GM18909 (cell line): ENCODE measurements around the gene LRRC9.
A peak's percentile ranks its signal among the peaks of the same experiment; 100 is the strongest.
"Not testable (repeated sequence)": the region's sequence is repeated elsewhere in the genome, so short reads cannot be mapped to it uniquely, and the experiment has no call there.

Experiments used
- ATAC-seq: cut with Tn5 transposase; IDR thresholded peaks from one replicate; pipeline ENCODE4 v1.9.1; 2021; ENCODE audit warnings: mild to moderate bottlenecking; ENCODE audit not compliant: unreplicated experiment, poor library complexity

Gene LRRC9

DNA sequence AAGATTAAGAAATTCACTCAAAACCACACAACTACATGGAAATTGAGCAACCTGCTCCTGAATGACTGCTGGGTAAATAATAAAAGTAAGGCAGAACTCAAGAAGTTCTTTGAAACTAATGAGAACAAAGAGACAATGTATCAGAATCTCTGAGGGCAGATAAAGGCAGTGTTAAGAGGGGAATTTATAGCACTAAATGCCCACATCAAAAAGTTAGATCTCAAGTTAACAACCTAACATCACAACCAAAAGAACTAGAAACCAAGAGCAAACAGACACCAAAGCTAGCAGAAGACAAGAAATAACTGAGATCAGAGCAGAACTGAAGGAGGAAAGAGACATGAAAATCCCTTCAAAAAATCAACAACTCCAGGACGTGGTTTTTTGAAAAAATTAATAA is 128.0 kb downstream of the LRRC9 start:
- not testable (repeated sequence) for ATAC-seq

DNA sequence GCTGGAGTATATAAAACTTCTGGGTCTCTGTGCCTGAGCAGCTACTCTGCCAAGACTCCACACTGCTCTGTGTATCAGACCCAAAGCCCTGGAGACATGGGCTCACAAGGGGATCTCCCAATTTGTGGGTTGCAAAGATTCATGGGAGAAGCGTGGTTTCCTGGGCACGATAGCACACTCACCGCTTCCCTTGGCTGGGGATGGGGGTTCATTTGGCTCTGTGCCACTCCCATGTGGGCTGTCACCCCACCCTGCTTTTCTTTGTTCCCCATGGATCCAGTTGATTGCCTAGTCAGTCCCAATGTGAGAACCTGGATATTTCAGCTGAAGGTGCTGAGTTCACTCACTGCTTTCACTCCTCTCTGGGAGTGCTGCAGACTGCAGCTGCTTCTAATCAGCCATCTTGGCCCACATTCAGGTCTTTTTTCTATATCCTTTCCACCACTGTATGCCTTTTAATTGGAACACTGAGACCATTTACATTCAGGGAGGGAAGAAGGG is 131.8 kb downstream of the LRRC9 start:
- ATAC-seq, result no peak

- no peak for ATAC-seq
Observed at GRCh38 chr14:60058087-60058486, 138.1 kb downstream of the LRRC9 start.

- ATAC-seq, result no peak
Observed at GRCh38 chr14:60061371-60061770, 141.4 kb downstream of the LRRC9 start.

- ATAC-seq, result no peak
Observed at GRCh38 chr14:60064491-60065072, 144.6 kb downstream of the LRRC9 start.

DNA sequence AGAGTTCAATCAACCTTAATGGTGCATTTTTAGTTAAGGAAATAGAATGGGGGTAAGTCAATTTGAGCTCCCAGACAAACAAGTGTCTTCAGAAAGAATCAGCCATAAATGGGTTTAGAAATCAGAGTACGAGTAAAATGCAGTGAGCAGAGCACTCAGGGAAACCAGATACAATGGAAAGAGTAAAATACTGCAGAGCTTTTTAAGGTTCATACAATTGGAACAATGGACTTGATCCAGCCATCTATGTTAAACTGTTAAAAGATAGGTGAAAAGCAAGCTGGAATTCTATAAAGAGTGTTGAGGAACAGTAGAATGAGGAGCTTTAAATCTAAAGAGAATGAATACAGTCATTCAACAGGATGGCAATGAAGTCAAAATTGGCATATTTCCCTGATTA is 147.9 kb downstream of the LRRC9 start:
- no peak for ATAC-seq

GRCh38 chr14:60079723-60080122 is 159.8 kb downstream of the LRRC9 start:
- no peak for ATAC-seq

DNA sequence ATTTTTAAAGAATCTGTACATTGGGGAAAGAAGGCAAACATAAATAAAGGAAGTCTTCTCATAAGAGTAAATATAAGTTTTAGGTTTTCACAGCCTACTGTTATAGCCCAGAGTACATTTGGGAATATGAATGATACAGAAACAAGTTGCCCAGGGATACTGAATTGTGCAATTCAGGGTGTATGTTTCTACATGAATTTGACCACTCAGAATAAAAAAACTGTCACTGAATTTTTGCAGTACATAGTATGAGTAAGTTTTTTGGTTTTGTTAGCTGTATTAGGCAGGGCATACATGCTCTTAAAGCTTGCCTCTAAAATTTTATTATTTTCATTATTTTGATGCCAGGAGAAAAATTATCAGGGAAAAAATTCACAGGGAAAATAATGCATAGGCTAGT is 165.1 kb downstream of the LRRC9 start:
- no peak for ATAC-seq

GRCh38 chr14:60085693-60086092 is 165.7 kb downstream of the LRRC9 start:
- ATAC-seq, result no peak

DNA sequence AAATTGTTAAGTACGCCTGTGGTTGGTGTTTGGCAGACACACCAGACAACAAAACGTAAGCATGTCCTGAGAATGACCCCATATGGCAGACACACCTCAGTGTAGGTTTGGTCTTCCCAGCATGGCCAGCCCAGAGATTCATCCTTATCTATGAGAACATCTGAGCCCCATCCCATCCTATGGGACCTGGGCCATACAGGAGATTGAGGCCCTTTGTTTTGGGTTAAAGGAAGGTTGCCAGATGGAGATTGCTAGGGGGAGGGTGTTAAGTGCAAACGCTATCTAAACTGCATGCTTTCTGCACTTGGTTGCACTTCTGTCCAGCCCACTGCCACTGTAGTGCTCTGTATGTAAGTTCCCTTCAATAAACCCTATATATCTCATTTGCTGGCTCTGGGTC is 167.7 kb downstream of the LRRC9 start:
- no peak for ATAC-seq

GRCh38 chr14:60089221-60089620 is 169.3 kb downstream of the LRRC9 start:
- ATAC-seq, result no peak

GRCh38 chr14:60090864-60091519 is 171.0 kb downstream of the LRRC9 start:
- no peak for ATAC-seq

- ATAC-seq, result peak; percentile 97
Observed at GRCh38 chr14:60091550-60092525, 171.9 kb downstream of the LRRC9 start, which contains the start of gene PCNX4. TSS of gene PCNX4 (plus strand) at chr14:60091923. CDS start at chr14:60107639, 15,716 bp downstream.

- ATAC-seq, result no peak
Observed at GRCh38 chr14:60092526-60092920, 172.6 kb downstream of the LRRC9 start.

DNA sequence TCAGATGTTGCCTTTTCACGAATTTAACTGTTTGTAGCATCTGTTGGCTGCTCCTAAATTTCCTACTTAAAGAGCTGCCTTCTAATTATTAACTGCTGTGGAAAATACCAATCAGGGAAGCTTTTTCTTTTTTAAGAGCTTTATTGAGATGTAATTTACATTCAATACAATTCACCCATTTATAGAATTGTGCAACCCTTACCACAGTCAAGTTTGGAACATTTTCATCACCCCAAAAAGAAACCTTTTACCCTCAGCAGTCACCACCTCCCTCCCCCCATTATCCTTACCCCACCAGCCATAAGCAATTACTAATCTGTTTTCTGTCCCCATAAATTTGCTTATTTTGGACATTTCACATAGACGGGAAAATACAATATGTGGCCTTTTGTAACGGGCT is 173.1 kb downstream of the LRRC9 start:
- no peak for ATAC-seq

- ATAC-seq, result no peak
Observed at GRCh38 chr14:60093606-60094005, 173.7 kb downstream of the LRRC9 start.

GRCh38 chr14:60094306-60094897 is 174.5 kb downstream of the LRRC9 start:
- no peak for ATAC-seq

- no peak for ATAC-seq
Observed at GRCh38 chr14:60095231-60095630, 175.3 kb downstream of the LRRC9 start.

- ATAC-seq, result no peak
Observed at GRCh38 chr14:60095781-60096450, 176.0 kb downstream of the LRRC9 start.

GRCh38 chr14:60097974-60098373 is 178.0 kb downstream of the LRRC9 start:
- ATAC-seq, result no peak
